H9 (cell line): ENCODE results near the gene PNPLA6. TPM values are rescaled to one million over a fixed set of nuclear protein-coding genes. Genes with fewer than 3 reads are reported as not detected.

Experiments used
- DNase-seq: peaks from one replicate; pipeline ENCODE4 v3.0.0-alpha.2; 2017
- H2AFZ ChIP-seq: one replicate; pipeline ENCODE4 v1.6.1; 2013; ENCODE audit warnings: mild to moderate bottlenecking, low read length, control low read depth, moderate library complexity
- H2AK5ac ChIP-seq: 2 replicates; pipeline ENCODE4 v1.6.1; 2013; ENCODE audit warnings: low read length, control low read depth, mixed read lengths; ENCODE audit not compliant: insufficient read length
- H2BK120ac ChIP-seq: one replicate; pipeline ENCODE4 v1.6.1; 2013; ENCODE audit warnings: low read depth, mild to moderate bottlenecking, low read length, control low read depth, inconsistent platforms; ENCODE audit not compliant: poor library complexity, severe bottlenecking
- H2BK12ac ChIP-seq: 2 replicates; pipeline ENCODE4 v1.6.1; 2013; ENCODE audit warnings: low read length, control low read depth, mixed read lengths, low read depth; ENCODE audit not compliant: insufficient read length
- H2BK15ac ChIP-seq: 2 replicates; pipeline ENCODE4 v1.6.1; 2013; ENCODE audit warnings: low read depth, low read length, control low read depth
- H2BK20ac ChIP-seq: one replicate; pipeline ENCODE4 v1.6.1; 2013; ENCODE audit warnings: low read depth, mild to moderate bottlenecking, low read length, control low read depth, inconsistent platforms; ENCODE audit not compliant: poor library complexity, severe bottlenecking
- H2BK5ac ChIP-seq: 2 replicates; pipeline ENCODE4 v1.6.1; 2013; ENCODE audit warnings: low read length, control low read depth, mixed read lengths; ENCODE audit not compliant: insufficient read length
- H3K14ac ChIP-seq: 2 replicates; pipeline ENCODE4 v1.6.1; 2013; ENCODE audit warnings: low read length, control low read depth; ENCODE audit not compliant: insufficient read depth
- H3K18ac ChIP-seq: 2 replicates; pipeline ENCODE4 v1.6.1; 2013; ENCODE audit warnings: low read depth, mild to moderate bottlenecking, mixed read lengths, low read length, control low read depth; ENCODE audit not compliant: insufficient read length
- H3K23ac ChIP-seq: 2 replicates; pipeline ENCODE4 v1.6.1; 2013; ENCODE audit warnings: low read length, control low read depth, mixed read lengths, low read depth; ENCODE audit not compliant: insufficient read length
- H3K23me2 ChIP-seq: 2 replicates; pipeline ENCODE4 v1.6.1; 2013; ENCODE audit warnings: low read depth, mild to moderate bottlenecking, mixed read lengths, low read length, control low read depth; ENCODE audit not compliant: insufficient read length, poor library complexity, severe bottlenecking
- H3K27ac ChIP-seq: 2 replicates; pipeline ENCODE4 v1.5.1; 2013; ENCODE audit warnings: low read length, control low read depth, mixed read lengths, low read depth; ENCODE audit not compliant: insufficient read length
- H3K27me3 ChIP-seq: 2 replicates; pipeline ENCODE4 v1.6.1; 2013; ENCODE audit warnings: low read length, control low read depth, inconsistent platforms; ENCODE audit not compliant: insufficient read depth
- H3K4ac ChIP-seq: 2 replicates; pipeline ENCODE4 v1.6.1; 2013; ENCODE audit warnings: low read depth, mild to moderate bottlenecking, control low read depth, inconsistent platforms, low read length, moderate library complexity
- H3K4me1 ChIP-seq: 2 replicates; pipeline ENCODE4 v1.6.1; 2013; ENCODE audit warnings: low read length, control low read depth, inconsistent platforms; ENCODE audit not compliant: insufficient read depth
- H3K4me2 ChIP-seq: 2 replicates; pipeline ENCODE4 v1.6.1; 2013; ENCODE audit warnings: low read length, control low read depth, mixed read lengths; ENCODE audit not compliant: insufficient read length, insufficient read depth
- H3K56ac ChIP-seq: 2 replicates; pipeline ENCODE4 v1.6.1; 2013; ENCODE audit warnings: low read depth, mild to moderate bottlenecking, mixed read lengths, low read length, control low read depth; ENCODE audit not compliant: insufficient read length
- H3K79me1 ChIP-seq: 2 replicates; pipeline ENCODE4 v1.6.1; 2013; ENCODE audit warnings: low read depth, mild to moderate bottlenecking, moderate library complexity, low read length, control low read depth, inconsistent platforms; ENCODE audit not compliant: insufficient read depth, poor library complexity, severe bottlenecking
- H3K79me2 ChIP-seq: 2 replicates; pipeline ENCODE4 v1.6.1; 2013; ENCODE audit warnings: low read length, control low read depth, inconsistent platforms; ENCODE audit not compliant: insufficient read depth
- H3K9ac ChIP-seq: 2 replicates; pipeline ENCODE4 v1.6.1; 2013; ENCODE audit warnings: low read length, control low read depth, mixed read lengths; ENCODE audit not compliant: insufficient read length; ENCODE audit errors: extremely low read depth
- H3K9me3 ChIP-seq: one replicate; pipeline ENCODE4 v1.6.1; 2013; ENCODE audit warnings: low read depth, low read length, inconsistent platforms; ENCODE audit not compliant: control insufficient read depth
- H3T11ph ChIP-seq: one replicate; pipeline ENCODE4 v1.6.1; 2013; ENCODE audit warnings: mild to moderate bottlenecking, low read length, control low read depth, inconsistent platforms
- H4K20me1 ChIP-seq: one replicate; pipeline ENCODE4 v1.6.1; 2013; ENCODE audit not compliant: control insufficient read depth, insufficient read length, insufficient read depth
- H4K5ac ChIP-seq: 2 replicates; pipeline ENCODE4 v1.6.1; 2013; ENCODE audit warnings: low read depth, mild to moderate bottlenecking, mixed read lengths, low read length, control low read depth; ENCODE audit not compliant: insufficient read length
- H4K8ac ChIP-seq: replicated peaks from 2 replicates; pipeline ENCODE4 v1.6.1; 2013; ENCODE audit warnings: low read length, control low read depth, mixed read lengths, low read depth; ENCODE audit not compliant: insufficient read length
- H4K91ac ChIP-seq: 2 replicates; pipeline ENCODE4 v1.6.1; 2013; ENCODE audit warnings: low read depth, mild to moderate bottlenecking, moderate library complexity, mixed read lengths, low read length, control low read depth; ENCODE audit not compliant: insufficient read length
- H3K27ac Mint-ChIP-seq, 3 experiments: 2 replicates in 2 of 3; 3 replicates in 1 of 3; pipeline ENCODE4 v1.8.0; 2020 to 2021; ENCODE audit warnings: mixed read lengths in 3 of 3, mild to moderate bottlenecking in 1 of 3, moderate library complexity in 1 of 3
- H3K27me3 Mint-ChIP-seq: 2 replicates; pipeline ENCODE4 v1.8.0; 2021; ENCODE audit warnings: low read depth, mild to moderate bottlenecking, moderate library complexity, mixed read lengths
- H3K36me3 Mint-ChIP-seq, 3 experiments: 2 replicates in 2 of 3; 3 replicates in 1 of 3; pipeline ENCODE4 v1.8.0; 2020 to 2021; ENCODE audit warnings: low read depth in 3 of 3, mixed read lengths in 3 of 3; ENCODE audit not compliant: insufficient read depth in 1 of 3
- H3K4me1 Mint-ChIP-seq, 2 experiments: 2 replicates each; pipeline ENCODE4 v1.8.0; 2020; ENCODE audit warnings: mixed read lengths in 2 of 2
- H3K4me3 Mint-ChIP-seq, 2 experiments: 2 replicates in 1 of 2; 3 replicates in 1 of 2; pipeline ENCODE4 v1.8.0; 2020 to 2021; ENCODE audit warnings: mild to moderate bottlenecking in 2 of 2, mixed read lengths in 2 of 2, moderate library complexity in 1 of 2
- H3K9me3 Mint-ChIP-seq, 2 experiments: 2 replicates in 1 of 2; 3 replicates in 1 of 2; pipeline ENCODE4 v1.8.0; 2020; ENCODE audit warnings: mild to moderate bottlenecking in 2 of 2, mixed read lengths in 2 of 2, moderate library complexity in 1 of 2
- CTCF ChIP-seq: fragments of 200-600 bp; sonication (generic); conservative IDR thresholded peaks from 3 replicates; pipeline ENCODE4 v1.8.0; 2021; ENCODE audit warnings: antibody characterized with exemption, mild to moderate bottlenecking
- WGBS: extraction: QIAGEN DNeasy Blood & Tissue Kit; methylation state at CpG from one replicate; pipeline ENCODE4 v1.1.7; 2013; ENCODE audit warnings: missing lambda C conversion rate, low lambda C conversion rate, mixed read lengths; ENCODE audit not compliant: insufficient read length; ENCODE audit errors: extremely low coverage; 5-methylcytosine and 5-hydroxymethylcytosine counted together
- total RNA-seq: library from RNA; stranded (reverse); gene quantifications from 2 replicates; pipeline ENCODE4 v1.2.1, GENCODE V29; 2021

PNPLA6 gene
- total RNA-seq, 1 experiment from 2014 or later = 130 TPM

- Histone ChIP-seq H2BK12ac (no peak overlapping the region), H3K9ac (no peak overlapping the region), H3K4me1 (no peaks in the 10 kb centered on the region), H2BK5ac (no peak overlapping the region), H2BK20ac (no peak overlapping the region), H2AFZ (no peak overlapping the region), H3K79me2 (no peaks in the 10 kb centered on the region), H4K8ac (no peak overlapping the region), H4K91ac (no peak overlapping the region), H3K4ac (no peak overlapping the region), H3K27ac (no peak overlapping the region), H4K20me1 (no peaks in the 10 kb centered on the region), H3K4me2 (no peak overlapping the region), H2BK15ac (no peak overlapping the region), H3T11ph (no peak overlapping the region), H3K79me1 (no peaks in the 10 kb centered on the region), H3K14ac (no peak overlapping the region), H2BK120ac (no peak overlapping the region), H3K18ac (no peak overlapping the region), H3K23ac (no peak overlapping the region), H3K27me3 (no peaks in the 10 kb centered on the region), H3K23me2 (no peaks in the 10 kb centered on the region), H3K9me3 (no peaks in the 10 kb centered on the region), H4K5ac (no peak overlapping the region), H3K56ac (no peak overlapping the region), H2AK5ac (no peak overlapping the region)
- no peak for DNase-seq
- no peaks in the 10 kb centered on the region for H3K9me3 Mint-ChIP-seq
- no peak overlapping the region for H3K27ac Mint-ChIP-seq
- no peaks in the 10 kb centered on the region for H3K36me3 Mint-ChIP-seq
- H3K4me3 Mint-ChIP-seq = no peak overlapping the region
- no peak for TF ChIP-seq CTCF
- H3K4me1 Mint-ChIP-seq = no peaks in the 10 kb centered on the region
- peaks cover 6% of the 10 kb centered on the region; the same call in 1 of the 2 replicates for H3K27me3 Mint-ChIP-seq
- no CpG with 5 or more reads among the region's 5 CpGs for WGBS
Measured at GRCh38 chr19:7570761-7571160, 35.2 kb downstream of the PNPLA6 start.
